Mucosa of descending colon (tissue), 3 donors: Measurements from ENCODE around the gene TELO2. TPM values are rescaled to one million over a fixed set of nuclear protein-coding genes. Genes with fewer than 3 reads are reported as not detected.

ENCODE experiments used
- ATAC-seq: fragments of 200-7000 bp; cut with Tn5 transposase; one replicate; pipeline ENCODE4 v1.9.1; 2020; ENCODE audit warnings: mild to moderate bottlenecking, moderate library complexity
- DNase-seq, 3 donors: peaks; one replicate each; pipeline ENCODE4 v3.0.0-alpha.2; 2020
- H3K36me3 ChIP-seq: fragments of 200-600 bp; one replicate; pipeline ENCODE4 v1.8.0; 2021; ENCODE audit warnings: low read depth, mild to moderate bottlenecking
- H3K4me1 ChIP-seq: fragments of 200-600 bp; one replicate; pipeline ENCODE4 v1.8.0; 2021; ENCODE audit warnings: low read depth, mild to moderate bottlenecking
- H3K4me3 ChIP-seq: fragments of 200-600 bp; one replicate; pipeline ENCODE4 v1.8.0; 2021; ENCODE audit warnings: mild to moderate bottlenecking
- H3K9me3 ChIP-seq: fragments of 200-600 bp; one replicate; pipeline ENCODE4 v1.8.0; 2021; ENCODE audit warnings: mild to moderate bottlenecking
- intact Hi-C, 2 donors: fragments of 100-400 bp; cut with DNase I in 1 of 2; cut with micrococcal nuclease in 1 of 2; formaldehyde crosslinking; loops; one replicate each; pipeline versions ENCODE4 v1.11.0 to v1.11.1; 2022; cut with DNase I, micrococcal nuclease
- total RNA-seq, 3 donors: library from RNA; stranded (reverse); fragmentation: NEBNext Ultra II Directional in 2 of 3; extraction: Animal tissue kit (Norgen Biotek cat#: 25700) in 2 of 3; gene quantifications; one replicate each; pipeline versions ENCODE4 v1.2.1 to v1.2.4, GENCODE V29; 2021 to 2023
- TF ChIP-seq, protein P1 (sequence below): fragments of 200-600 bp; IDR thresholded peaks from one replicate; pipeline ENCODE4 v1.8.0; 2022; ENCODE audit warnings: antibody characterized with exemption, mild to moderate bottlenecking
- donor health status: DM: no; HTN: no; CAD: no; lungs with moderate emphysema.
- donor health status: DM: no; HTN: no; CAD: no.
- donor health status: DM: no; HTN: yes; CAD: no.

The TELO2 gene
- total RNA-seq, 3 donors from 2014 or later: 32.2 to 41.6 (median 37.8) TPM

DNA sequence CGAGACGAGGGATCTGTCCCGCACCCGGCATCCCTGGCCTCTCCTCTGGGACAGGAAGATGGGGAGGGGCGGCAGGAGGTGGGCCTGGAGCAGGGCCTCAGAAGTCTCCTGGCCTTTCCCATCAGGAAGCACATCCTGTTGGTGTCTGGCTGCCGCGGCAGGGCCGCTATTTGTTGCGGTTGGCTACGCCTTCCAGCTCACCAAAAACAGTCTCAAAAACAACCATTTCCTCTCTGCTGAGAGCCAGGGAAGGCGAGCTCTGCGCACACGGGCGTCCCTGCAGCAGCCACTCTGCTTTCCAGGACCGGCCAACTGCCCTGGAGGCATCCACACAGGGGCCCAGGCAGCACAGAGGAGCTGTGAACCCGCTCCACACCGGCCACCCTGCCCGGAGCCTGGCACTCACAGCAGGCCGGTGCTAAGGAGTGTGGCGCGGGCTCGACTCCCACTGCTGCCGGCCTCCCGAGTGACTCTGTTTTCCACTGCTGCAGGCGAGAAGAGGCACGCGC, 40.3 kb downstream of the TELO2 start, which contains the start of gene TMEM204:
TSS of gene TMEM204 (plus strand) at position 224 of the 509 bp plus-strand sequence. CDS start 610 bp downstream, outside the sequence.
- intact Hi-C loops: no loop called here
- ATAC-seq: peak; percentile 46
- H3K4me3 ChIP-seq: peak within 1 kb of the TSS; percentile 26
- H3K9me3 ChIP-seq: no peaks in the 10 kb centered on the region
- no peaks in the 10 kb centered on the region for H3K36me3 ChIP-seq
- TF ChIP-seq, protein P1, sequence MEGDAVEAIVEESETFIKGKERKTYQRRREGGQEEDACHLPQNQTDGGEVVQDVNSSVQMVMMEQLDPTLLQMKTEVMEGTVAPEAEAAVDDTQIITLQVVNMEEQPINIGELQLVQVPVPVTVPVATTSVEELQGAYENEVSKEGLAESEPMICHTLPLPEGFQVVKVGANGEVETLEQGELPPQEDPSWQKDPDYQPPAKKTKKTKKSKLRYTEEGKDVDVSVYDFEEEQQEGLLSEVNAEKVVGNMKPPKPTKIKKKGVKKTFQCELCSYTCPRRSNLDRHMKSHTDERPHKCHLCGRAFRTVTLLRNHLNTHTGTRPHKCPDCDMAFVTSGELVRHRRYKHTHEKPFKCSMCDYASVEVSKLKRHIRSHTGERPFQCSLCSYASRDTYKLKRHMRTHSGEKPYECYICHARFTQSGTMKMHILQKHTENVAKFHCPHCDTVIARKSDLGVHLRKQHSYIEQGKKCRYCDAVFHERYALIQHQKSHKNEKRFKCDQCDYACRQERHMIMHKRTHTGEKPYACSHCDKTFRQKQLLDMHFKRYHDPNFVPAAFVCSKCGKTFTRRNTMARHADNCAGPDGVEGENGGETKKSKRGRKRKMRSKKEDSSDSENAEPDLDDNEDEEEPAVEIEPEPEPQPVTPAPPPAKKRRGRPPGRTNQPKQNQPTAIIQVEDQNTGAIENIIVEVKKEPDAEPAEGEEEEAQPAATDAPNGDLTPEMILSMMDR: no peak
- no peaks in the 10 kb centered on the region for H3K4me1 ChIP-seq
- DNase-seq: peak; percentile 44 to 77 (median 55)

DNA sequence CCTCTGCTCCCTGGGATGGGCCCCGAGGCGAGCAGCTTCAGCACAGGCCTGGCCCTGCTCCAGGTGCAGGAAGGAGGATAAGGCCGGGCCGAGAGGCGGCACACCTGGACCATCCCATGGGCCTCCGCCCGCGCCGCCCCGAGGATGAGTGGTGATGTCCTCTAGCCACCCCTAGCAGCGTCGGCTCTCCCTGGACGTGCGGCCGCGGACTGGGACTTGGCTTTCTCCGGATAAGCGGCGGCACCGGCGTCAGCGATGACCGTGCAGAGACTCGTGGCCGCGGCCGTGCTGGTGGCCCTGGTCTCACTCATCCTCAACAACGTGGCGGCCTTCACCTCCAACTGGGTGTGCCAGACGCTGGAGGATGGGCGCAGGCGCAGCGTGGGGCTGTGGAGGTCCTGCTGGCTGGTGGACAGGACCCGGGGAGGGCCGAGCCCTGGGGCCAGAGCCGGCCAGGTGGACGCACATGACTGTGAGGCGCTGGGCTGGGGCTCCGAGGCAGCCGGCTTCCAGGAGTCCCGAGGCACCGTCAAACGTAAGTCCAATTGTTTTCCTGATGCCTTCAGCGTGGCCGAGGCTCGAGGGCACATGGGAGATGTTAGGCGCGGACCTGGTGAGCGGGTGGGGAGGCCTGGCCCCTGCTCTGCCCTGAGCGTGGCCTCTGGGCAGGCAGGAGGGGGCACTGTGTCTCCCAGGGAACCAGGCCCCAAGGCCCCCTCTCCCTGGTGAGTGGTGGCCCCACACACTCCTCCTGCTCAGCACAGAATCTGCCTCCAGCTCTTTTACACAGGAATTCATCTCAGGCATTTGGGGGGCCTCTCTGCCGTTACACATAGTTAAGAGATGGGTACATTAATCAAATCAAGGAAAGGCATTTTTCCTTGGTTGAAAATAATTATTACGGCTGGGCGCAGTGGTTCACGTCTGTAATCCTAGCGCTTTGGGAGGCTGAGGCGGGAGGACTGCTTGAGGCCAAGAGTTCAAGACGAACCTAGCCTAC, 41.2 kb downstream of the TELO2 start:
- intact Hi-C loops: no loop called here
- no peaks in the 10 kb centered on the region for H3K4me1 ChIP-seq
- H3K36me3 ChIP-seq: no peaks in the 10 kb centered on the region
- ATAC-seq (peak; percentile 9), DNase-seq (peak in 1 of 3 donors; percentile 54)
- H3K9me3 ChIP-seq: no peaks in the 10 kb centered on the region
- H3K4me3 ChIP-seq: peak overlapping the region; percentile 26
- TF ChIP-seq, protein P1: no peak

DNA sequence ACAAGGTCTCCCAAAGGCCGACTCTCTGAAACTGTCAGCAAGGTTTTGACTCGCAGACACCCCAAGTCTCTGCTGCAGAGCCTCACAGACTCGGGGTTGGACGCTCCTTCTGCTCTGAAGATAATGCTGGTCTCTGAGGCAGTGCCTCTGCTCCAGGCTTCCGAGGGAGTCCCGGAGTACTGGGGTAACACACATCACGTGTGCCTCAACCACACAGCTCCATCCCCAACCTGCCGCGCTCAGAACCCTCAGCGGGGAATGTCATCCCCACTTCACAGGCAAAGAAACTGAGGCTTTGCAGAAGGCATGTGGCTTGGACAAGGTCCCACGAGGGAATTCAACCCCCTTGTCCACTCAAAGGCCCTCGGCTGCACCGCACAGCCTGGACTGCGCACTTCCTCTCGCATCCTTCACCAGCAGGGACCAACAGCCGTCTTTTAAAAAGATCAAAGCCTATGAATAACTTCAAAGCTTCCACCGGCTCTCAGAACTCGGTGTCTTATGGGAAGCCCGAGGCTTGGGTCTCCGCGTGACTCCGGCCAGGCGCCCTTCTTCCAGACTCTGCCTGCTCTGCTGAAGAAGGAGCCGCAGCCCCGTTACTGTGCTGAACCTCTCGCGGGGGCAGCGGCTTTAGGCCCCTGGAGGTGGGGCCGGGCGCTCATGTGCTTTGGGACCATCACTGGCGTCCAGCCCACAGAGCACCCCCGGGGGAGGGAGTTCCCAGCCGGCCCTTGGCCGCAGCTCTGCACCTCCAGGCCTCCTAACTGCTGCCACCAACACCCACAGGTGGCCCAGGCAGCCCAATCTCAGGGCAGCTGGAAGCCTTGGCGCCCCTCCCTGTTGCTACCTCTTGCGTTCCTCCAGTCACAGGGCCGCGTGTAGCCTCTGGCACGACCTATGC, 42.5 kb downstream of the TELO2 start:
- intact Hi-C loops: no loop called here
- peak in 1 of 3 donors; percentile 54 for DNase-seq
- Histone ChIP-seq H3K36me3 (no peaks in the 10 kb centered on the region), H3K4me3 (no peak overlapping the region), H3K9me3 (no peaks in the 10 kb centered on the region), H3K4me1 (no peaks in the 10 kb centered on the region)
- ATAC-seq: no peak
- TF ChIP-seq, protein P1: no peak

DNA sequence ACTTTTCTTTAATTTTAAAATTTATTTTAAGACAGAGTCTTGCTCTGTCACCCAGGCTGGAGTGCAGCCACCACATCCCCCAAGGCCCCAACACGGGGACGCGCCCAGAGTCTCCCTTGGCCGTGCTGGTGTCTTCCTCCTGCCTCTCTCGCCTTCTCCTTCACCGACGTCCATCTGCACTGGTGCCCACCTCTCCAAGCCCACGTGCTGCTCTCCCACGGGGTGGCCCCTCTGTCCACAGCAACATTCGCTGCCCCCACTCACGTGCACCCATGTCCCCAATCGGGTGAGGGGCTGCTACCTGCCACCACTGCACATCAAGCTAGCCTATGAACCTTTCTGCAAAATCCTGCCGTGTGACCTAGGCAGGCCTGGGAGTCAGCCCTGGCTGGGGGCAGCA, 43.4 kb downstream of the TELO2 start:
- no peaks in the 10 kb centered on the region for H3K9me3 ChIP-seq
- TF ChIP-seq, protein P1: no peak

DNA sequence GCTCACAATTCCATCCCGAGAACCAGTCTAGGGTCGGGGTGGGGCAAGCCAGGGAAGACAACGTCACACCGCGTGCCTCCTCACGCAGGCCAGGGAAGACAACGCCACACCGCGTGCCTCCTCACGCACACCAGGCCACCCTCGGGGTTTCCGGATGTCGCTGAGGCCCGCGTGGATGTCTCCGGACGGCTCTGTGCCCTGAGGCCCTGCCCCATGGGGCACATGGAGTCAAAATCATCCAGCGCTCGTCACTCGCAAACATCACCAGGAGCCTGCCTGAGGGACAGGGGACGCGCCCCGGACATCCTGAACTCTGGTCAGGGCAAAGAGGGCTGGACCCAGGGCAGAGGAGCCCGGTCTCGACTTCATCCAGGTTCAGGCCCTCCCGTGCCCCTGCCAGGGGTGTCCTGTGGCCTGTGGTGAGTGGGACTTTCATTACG, 44.0 kb downstream of the TELO2 start:
- no peaks in the 10 kb centered on the region for H3K36me3 ChIP-seq
- no peaks in the 10 kb centered on the region for H3K4me1 ChIP-seq
- H3K9me3 ChIP-seq: no peaks in the 10 kb centered on the region
- DNase-seq (peak in 1 of 3 donors; percentile 44), ATAC-seq (no peak)
- intact Hi-C loops: no loop called here
- TF ChIP-seq, protein P1: no peak
- no peak overlapping the region for H3K4me3 ChIP-seq

More for the DNA sequence above, 43.4 kb downstream of the TELO2 start:
- peak in 1 of 3 donors; percentile 43 for DNase-seq
- intact Hi-C loops: no loop called here
- ATAC-seq: no peak
- no peaks in the 10 kb centered on the region for H3K4me1 ChIP-seq
- H3K4me3 ChIP-seq: no peak overlapping the region
- H3K36me3 ChIP-seq: no peaks in the 10 kb centered on the region
